NCI-H2029 (cell line): ENCODE measurements around the gene SNCB.

Source experiments
- DNase-seq: peaks from one replicate; lab custom pipeline; 2025; lab: John Stamatoyannopoulos, UW

SNCB gene

GRCh38 chr5:176574297-176574591, 56.1 kb downstream of the SNCB start:
- no peak for DNase-seq

DNA sequence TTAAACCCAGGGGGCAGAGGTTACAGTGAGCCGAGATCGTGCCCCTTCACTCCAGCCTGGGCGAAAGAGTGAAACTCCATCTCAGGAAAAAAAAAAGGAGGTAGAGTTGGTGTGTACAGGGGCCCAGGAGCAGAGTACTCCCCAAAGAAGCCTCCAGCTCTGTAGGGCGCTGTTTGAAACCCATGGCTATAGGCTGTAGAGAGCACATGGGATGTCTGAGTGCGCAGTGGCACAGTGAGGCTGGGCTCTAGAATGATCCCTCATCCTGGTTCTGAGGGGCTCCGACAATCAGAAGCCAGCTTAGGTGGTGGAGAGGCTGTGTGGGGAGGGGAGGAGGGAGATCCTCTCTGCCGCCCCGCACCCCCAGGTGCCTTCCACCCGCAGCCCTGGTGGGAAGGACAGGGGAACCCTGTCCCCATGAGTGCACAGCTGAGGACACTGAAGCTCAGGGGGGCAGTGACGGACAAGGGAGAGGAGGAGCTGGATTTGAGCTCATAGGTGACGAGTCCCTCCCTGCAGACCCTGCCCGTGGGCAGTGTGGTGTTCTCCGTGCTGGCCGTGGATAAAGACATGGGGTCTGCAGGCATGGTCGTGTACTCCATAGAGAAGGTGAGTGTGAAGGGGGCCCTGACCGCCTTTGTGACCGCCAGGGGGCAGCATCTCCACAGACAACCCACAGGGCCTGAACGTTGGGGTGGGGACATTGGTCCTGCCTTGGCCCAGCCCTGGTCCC, 56.6 kb downstream of the SNCB start:
- DNase-seq = no peak
